SU-DHL-6 (cell line): ENCODE results near the gene RARB.

Experiments
- H2AFZ ChIP-seq: fragments of 200-600 bp; sonication (generic); 2 replicates; pipeline ENCODE4 v1.6.1; 2014; ENCODE audit warnings: low read depth, mild to moderate bottlenecking, moderate library complexity, mixed read lengths, antibody characterized with exemption, low read length; ENCODE audit not compliant: severe bottlenecking
- H3F3A ChIP-seq: fragments of 200-600 bp; shearing (Covaris generic); 2 replicates; pipeline ENCODE4 v1.6.0; 2016; ENCODE audit warnings: antibody characterized with exemption, mild to moderate bottlenecking; ENCODE audit not compliant: insufficient read depth
- H3K27ac ChIP-seq: fragments of 200-600 bp; sonication (generic); 2 replicates; pipeline ENCODE4 v1.5.1; 2016; ENCODE audit warnings: low read depth, mild to moderate bottlenecking, low read length, moderate library complexity, mixed read lengths
- H3K27me3 ChIP-seq: fragments of 200-600 bp; sonication (generic), shearing (Covaris generic); 2 replicates; pipeline ENCODE4 v1.6.0; 2014; ENCODE audit warnings: mild to moderate bottlenecking, low read length
- H3K36me3 ChIP-seq: fragments of 200-600 bp; sonication (generic); 2 replicates; pipeline ENCODE4 v1.6.1; 2014; ENCODE audit warnings: mild to moderate bottlenecking, low read length, mixed read lengths
- H3K4me2 ChIP-seq: fragments of 300-600, 200-600 bp; shearing (Covaris generic), sonication (generic); 2 replicates; pipeline ENCODE4 v1.6.0; 2014; ENCODE audit warnings: low read length, low read depth, mild to moderate bottlenecking; ENCODE audit not compliant: poor library complexity, severe bottlenecking
- H3K4me3 ChIP-seq: fragments of 200-600 bp; sonication (generic); 2 replicates; pipeline ENCODE4 v1.5.1; 2014; ENCODE audit warnings: antibody characterized with exemption, low read length, mild to moderate bottlenecking, mixed read lengths; ENCODE audit not compliant: insufficient read depth, poor library complexity, severe bottlenecking
- H3K79me2 ChIP-seq: fragments of 200-600 bp; sonication (generic); 2 replicates; pipeline ENCODE4 v1.6.1; 2014; ENCODE audit warnings: mild to moderate bottlenecking, low read length, moderate library complexity; ENCODE audit not compliant: insufficient read depth
- H3K9ac ChIP-seq: fragments of 200-600 bp; sonication (generic); 2 replicates; pipeline ENCODE4 v1.7.0; 2014; ENCODE audit warnings: mild to moderate bottlenecking, low read length
- H3K9me2 ChIP-seq: fragments of 200-600 bp; sonication (generic); replicated peaks from 2 replicates; pipeline ENCODE4 v1.6.1; 2014; ENCODE audit warnings: low read length; ENCODE audit not compliant: insufficient read depth
- H3K9me3 ChIP-seq: fragments of 200-600 bp; sonication (generic); 2 replicates; pipeline ENCODE4 v1.6.1; 2014; ENCODE audit warnings: low read length, mixed read lengths; ENCODE audit not compliant: insufficient read depth
- H4K20me1 ChIP-seq: fragments of 200-600 bp; sonication (generic); 2 replicates; pipeline ENCODE4 v1.6.1; 2014; ENCODE audit warnings: low read depth, mild to moderate bottlenecking, antibody characterized with exemption, low read length, moderate library complexity, mixed read lengths
- CTCF ChIP-seq: fragments of 200-600 bp; sonication (generic); IDR thresholded peaks from one replicate; pipeline ENCODE4 v1.5.1; 2017; ENCODE audit warnings: antibody characterized with exemption, mild to moderate bottlenecking, low read length, moderate library complexity; ENCODE audit not compliant: insufficient read depth, poor library complexity, severe bottlenecking
- EZH2phosphoT487 ChIP-seq: fragments of 200-600 bp; sonication (generic), shearing (Covaris generic); conservative IDR thresholded peaks from 2 replicates; pipeline ENCODE4 v1.6.1; 2018; ENCODE audit warnings: mild to moderate bottlenecking, antibody characterized with exemption, low read length, moderate library complexity, mixed read lengths

RARB gene

GRCh38 chr3:25592510-25592968 lies 164.5 kb downstream of the RARB start:
- no peaks in the 10 kb centered on the region for H3K79me2 ChIP-seq
- 0 out of 2 replicates have a peak, but pooled peaks cover 2% of the 10 kb centered on the region for H3F3A ChIP-seq
- no peaks in the 10 kb centered on the region for H3K9me2 ChIP-seq
- no peak overlapping the region for H3K9ac ChIP-seq
- H3K27me3 ChIP-seq, result no peaks in the 10 kb centered on the region
- H2AFZ ChIP-seq, result no peak overlapping the region
- no peaks in the 10 kb centered on the region for H3K36me3 ChIP-seq
- H3K4me3 ChIP-seq, result no peak overlapping the region
- no peak overlapping the region for H3K27ac ChIP-seq
- H3K4me2 ChIP-seq, result no peak overlapping the region
- H3K9me3 ChIP-seq, result no peaks in the 10 kb centered on the region
- H4K20me1 ChIP-seq, result no peaks in the 10 kb centered on the region
- TF ChIP-seq EZH2phosphoT487 (no peak), CTCF (no peak)

DNA sequence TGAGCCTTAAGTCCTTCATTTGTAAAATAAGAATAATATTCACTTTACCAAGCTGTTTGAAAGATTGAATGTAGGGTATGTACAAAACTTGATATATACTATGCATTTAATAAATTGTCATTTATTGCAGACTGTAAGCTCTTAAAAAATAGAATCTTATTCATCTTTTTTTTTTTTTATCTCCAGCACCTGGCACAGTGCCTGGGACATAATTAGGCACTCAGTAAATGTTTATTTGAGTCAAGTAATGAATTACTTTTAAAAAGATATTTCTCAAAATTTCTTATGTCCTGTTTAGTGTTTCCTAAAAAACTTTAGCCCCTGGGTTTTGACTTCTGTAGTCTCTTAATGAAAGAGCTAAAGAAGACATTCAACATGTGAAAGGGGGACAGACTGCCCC lies 164.9 kb downstream of the RARB start:
- Histone ChIP-seq H3K9me2 (no peaks in the 10 kb centered on the region), H3K27me3 (no peaks in the 10 kb centered on the region), H3K9me3 (no peaks in the 10 kb centered on the region), H3K27ac (no peak overlapping the region), H3K9ac (no peak overlapping the region), H4K20me1 (no peaks in the 10 kb centered on the region), H2AFZ (no peak overlapping the region), H3F3A (0 out of 2 replicates have a peak, but pooled peaks cover 2% of the 10 kb centered on the region), H3K4me2 (no peak overlapping the region), H3K79me2 (no peaks in the 10 kb centered on the region), H3K4me3 (no peak overlapping the region), H3K36me3 (no peaks in the 10 kb centered on the region)
- no peak for TF ChIP-seq CTCF
- no peak for TF ChIP-seq EZH2phosphoT487

- no peaks in the 10 kb centered on the region for H3K27me3 ChIP-seq
- H3K4me2 ChIP-seq, result no peak overlapping the region
- H3K27ac ChIP-seq, result no peak overlapping the region
- TF ChIP-seq EZH2phosphoT487, result no peak
- peak; percentile 62 for TF ChIP-seq CTCF
- no peaks in the 10 kb centered on the region for H3K36me3 ChIP-seq
- H3K9me2 ChIP-seq, result no peaks in the 10 kb centered on the region
- no peaks in the 10 kb centered on the region for H4K20me1 ChIP-seq
- H3K79me2 ChIP-seq, result no peaks in the 10 kb centered on the region
- H3F3A ChIP-seq, result 0 out of 2 replicates have a peak, but pooled peaks cover 2% of the 10 kb centered on the region
- H3K9ac ChIP-seq, result no peak overlapping the region
- H3K4me3 ChIP-seq, result no peak overlapping the region
- H3K9me3 ChIP-seq, result no peaks in the 10 kb centered on the region
- no peak overlapping the region for H2AFZ ChIP-seq
Measured at GRCh38 chr3:25594007-25594502, 166.0 kb downstream of the RARB start.
